ENCODE measurements around the gene MYO18A.
"Not testable (repeated sequence)": the region's sequence is repeated elsewhere in the genome, so short reads cannot be mapped to it uniquely, and the experiment has no call there.

The MYO18A gene, protein sequence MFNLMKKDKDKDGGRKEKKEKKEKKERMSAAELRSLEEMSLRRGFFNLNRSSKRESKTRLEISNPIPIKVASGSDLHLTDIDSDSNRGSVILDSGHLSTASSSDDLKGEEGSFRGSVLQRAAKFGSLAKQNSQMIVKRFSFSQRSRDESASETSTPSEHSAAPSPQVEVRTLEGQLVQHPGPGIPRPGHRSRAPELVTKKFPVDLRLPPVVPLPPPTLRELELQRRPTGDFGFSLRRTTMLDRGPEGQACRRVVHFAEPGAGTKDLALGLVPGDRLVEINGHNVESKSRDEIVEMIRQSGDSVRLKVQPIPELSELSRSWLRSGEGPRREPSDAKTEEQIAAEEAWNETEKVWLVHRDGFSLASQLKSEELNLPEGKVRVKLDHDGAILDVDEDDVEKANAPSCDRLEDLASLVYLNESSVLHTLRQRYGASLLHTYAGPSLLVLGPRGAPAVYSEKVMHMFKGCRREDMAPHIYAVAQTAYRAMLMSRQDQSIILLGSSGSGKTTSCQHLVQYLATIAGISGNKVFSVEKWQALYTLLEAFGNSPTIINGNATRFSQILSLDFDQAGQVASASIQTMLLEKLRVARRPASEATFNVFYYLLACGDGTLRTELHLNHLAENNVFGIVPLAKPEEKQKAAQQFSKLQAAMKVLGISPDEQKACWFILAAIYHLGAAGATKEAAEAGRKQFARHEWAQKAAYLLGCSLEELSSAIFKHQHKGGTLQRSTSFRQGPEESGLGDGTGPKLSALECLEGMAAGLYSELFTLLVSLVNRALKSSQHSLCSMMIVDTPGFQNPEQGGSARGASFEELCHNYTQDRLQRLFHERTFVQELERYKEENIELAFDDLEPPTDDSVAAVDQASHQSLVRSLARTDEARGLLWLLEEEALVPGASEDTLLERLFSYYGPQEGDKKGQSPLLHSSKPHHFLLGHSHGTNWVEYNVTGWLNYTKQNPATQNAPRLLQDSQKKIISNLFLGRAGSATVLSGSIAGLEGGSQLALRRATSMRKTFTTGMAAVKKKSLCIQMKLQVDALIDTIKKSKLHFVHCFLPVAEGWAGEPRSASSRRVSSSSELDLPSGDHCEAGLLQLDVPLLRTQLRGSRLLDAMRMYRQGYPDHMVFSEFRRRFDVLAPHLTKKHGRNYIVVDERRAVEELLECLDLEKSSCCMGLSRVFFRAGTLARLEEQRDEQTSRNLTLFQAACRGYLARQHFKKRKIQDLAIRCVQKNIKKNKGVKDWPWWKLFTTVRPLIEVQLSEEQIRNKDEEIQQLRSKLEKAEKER (N-terminal part only)

DNA sequence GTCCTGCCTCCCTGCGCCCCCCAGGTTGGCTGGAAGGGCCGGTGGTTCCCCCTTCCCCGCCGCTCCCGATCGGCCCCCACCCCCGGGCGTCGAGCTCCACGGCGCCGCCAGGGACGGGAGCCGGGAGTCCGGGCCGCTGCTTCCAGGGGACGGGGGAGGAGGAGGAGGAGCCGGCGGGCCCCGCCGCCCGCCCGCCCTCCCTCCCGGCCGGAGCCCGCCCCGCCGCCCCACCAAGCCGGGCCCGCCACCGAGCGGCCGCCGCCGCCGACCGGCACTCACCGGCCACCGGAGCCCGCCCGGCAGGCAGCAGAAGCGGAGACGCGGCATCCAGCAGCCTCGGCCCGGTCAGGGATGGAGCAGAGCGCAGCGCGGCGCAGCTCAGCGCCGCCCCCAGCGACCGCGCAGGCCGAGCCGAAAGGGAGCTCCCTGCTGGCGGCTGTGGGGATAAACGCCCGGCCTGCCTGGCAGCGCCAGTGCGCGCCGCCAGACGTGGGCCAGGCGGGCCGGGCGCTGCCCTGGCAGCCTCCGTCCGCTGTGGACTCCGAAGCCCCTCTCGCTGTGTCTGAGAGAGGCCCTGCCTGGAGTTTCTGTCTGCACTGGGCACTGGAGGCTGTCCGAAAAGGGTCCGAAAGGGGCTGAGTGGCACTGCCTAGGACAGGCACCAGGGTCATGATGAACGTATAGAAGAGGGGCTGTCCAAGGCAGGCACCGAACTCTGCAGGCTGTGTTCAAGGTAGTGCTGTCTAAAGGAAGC lies at the start of gene MYO18A:
Gene MYO18A, minus strand, starts transcription at position 365 of the 754 bp plus-strand sequence. CDS start 13,458 bp downstream, outside the sequence.
- DNase-seq, result peak; percentile 78

DNA sequence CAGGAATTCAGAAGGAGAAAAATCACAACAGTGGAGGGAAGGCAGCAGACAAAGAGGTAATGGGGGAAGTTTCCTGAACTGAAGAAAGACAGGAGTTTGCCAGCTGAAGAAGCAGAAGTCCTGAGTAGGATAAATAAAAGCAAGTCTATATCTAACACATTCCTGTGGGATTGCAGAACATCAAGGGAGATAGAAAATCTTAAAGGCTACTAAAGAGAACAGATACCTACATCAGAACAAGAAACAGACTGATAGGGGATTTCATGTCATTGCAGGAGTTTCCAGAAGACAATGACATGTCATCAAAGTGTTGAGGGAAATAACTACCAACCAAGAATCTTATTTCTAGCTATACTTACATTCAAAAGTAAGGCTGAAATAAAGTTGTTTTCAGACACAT lies 45.2 kb upstream of the MYO18A start:
- DNase-seq, result no peak

DNA sequence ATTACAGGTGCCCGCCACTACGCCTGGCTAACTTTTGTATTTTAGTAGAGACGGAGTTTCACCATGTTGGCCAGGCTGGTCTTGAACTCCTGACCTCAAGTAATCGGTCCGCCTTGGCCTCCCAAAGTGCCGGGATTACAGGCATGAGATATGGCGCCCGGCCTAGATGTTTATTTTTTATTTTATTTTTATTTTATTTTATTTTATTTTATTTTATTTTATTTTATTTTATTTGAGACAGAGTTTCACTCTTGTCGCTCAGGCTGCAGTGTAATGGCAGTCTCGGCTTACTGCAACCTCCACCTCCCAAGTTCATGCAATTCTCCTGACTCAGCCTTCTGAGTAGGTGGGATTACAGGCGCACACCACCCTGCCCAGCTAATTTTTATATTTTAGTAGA lies 41.1 kb upstream of the MYO18A start:
- DNase-seq, result not testable (repeated sequence)

DNA sequence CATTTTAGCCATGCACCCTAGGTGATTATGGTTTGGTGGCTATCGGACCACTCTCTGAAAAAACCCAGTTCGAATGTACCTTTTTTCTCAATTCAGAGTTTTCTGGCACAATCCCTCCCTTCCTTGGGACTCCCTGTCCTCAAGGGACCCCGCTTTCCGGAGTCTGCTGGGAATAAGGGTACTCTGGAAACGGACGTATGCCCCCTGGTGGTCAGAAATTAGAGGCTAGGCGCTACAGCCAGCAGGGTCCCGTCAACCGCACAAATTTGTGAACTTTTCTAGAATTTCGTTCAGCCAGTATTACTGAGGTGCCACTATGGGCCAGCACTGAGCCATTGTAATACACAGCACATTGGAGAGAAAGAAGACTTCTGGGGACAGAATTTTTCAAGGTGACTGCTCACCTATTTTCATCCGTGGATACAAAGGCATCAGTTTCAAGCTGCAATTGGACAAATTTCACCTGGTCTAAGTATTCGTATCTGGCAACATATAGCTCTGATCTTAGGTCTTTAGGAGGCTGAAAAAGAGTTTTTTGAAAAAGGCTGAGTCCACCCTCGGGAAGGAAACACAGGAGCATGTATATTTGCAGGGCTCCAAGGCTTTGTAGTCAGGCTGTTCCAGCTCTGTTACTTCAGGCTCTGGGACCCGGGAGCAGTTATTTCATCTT lies 39.3 kb upstream of the MYO18A start:
- peak; percentile 74 for DNase-seq

DNA sequence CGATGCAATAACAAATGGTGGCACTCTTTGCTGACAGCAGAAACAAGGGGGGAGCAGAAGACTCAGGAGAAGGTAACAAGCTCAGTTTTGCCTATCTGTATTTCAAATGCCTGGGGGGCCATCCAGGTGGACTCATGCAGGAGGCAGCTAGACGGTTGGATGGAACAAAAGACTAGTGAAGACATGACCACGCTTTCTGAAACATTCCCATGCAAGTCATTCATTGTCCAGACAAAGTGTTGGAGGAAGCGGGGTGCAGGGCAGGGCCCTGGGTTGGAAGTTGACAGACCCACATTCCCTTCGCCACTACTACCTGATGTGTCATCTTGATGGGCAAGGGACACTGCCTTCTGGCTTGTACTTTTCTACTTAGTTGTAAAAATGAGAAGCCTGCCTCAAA lies 36.7 kb upstream of the MYO18A start:
- no peak for DNase-seq

DNA sequence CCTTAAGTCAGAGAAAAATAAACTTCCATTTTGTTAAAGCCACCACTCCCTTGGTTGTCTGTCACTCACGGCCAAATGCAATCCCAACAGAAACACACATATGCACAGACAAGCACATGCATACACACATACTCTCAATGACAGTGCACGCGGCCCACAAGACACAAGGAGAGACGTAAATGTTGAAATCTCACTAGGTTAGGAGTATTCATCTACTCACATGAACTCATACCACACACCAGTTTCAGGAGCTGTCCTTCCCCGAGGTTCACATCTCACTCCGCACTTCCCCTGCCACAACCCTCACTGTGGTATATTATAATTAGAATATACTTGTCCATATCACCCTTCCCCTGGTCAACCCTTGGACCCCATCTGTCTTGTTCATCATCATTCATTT lies 36.0 kb upstream of the MYO18A start:
- DNase-seq, result no peak

DNA sequence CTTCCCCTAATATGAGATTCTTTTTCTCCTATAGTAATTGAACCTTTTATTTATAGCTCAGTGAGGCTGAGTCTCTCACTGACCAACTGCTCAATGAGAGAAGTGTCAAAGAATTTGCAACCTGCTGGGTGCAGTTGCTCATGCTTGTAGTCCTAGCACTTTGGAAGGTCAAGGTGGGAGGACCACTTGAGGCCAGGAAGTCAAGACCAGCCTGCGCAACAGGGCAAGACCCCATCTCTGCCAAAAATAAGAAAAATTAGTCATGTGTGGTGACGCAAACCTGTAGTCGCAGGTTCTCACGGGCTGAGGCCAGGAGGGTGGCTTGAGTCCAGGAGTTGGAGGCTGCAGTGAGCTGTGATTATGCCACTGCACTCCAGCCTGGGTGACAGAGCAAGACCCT lies 35.5 kb upstream of the MYO18A start:
- no peak for DNase-seq

DNA sequence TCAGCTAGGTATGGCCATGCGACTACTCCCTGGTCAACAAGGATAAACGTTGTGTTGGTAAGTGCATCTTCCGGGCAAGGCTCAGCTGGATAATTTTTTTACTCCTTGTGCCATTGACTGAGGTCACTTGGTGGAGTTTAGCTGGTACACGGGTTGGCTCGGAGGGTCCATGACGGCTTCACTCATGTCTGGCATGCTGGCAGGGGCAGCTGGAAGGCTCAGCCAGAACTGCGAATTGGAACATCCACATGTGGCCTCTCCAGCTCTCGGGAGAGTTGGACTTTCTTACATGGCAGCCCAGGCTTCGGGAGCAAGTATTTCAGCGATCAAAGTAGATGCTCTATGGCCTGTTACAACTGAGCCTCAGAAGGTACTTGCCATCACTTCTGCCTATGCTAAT lies 35.0 kb upstream of the MYO18A start:
- DNase-seq, result no peak

DNA sequence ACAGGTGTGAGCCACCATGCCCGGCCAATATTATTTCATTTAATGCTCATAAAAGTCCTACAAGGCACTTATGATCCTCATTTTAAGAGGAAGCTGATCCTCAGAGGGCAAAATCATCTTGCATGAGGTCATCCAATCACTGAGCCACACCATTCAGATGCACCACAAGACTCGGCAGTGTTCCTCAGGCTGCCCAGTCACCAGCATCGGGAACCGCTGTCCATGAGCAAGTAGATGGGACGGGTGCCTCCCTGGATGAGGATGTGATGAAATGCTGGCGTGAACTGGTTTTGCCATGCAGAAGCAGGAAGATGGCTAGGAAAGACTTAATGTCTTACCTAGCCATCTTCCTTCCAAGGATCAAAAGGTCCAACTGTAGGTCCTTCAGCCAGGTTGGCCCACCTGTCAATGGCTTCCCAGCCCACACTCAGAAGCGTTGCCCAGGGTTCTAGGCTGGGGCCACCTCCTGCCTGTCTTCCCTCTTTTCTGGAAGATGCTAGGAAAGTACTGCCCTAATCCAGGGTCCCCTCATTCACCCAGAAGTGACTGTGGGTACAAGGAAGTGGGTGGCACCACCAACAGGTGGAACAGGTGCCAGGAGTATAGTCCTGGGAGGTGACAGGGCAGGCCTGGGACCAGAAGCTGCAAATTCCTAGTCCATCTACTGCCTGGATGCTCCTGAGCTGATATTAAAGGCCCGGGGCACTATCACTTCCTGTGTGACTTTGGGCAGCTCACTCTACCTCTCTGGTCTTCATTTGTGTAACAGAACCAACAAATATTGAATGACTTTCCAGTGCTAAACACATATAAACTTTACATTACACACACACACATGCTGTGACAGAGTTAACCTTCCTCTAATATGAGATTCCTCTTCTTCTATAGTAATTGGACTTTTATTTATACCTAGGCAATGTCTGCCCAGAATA lies 34.3 kb upstream of the MYO18A start:
- DNase-seq, result no peak

DNA sequence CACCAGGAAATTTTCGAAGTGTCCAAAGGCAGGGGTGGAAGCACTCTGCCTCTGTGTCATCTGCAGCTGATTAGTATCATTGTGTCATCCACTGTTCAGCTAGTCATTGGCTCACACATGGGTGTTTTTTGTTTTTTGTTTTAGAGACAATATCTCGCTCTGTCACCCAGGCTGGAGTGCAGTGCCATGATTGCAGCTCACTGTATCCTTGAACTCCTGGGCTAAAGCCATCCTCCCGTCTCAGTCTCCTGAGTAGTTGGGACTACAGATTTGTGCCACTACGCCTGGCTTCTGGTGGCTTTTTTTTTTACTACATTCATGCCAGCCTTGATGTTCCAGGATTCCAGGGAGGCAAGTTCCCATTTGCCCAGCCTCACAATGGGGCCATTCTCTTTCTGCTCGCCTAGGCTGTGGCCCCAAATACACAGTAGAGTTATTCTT lies 32.5 kb upstream of the MYO18A start:
- DNase-seq, result no peak

DNA sequence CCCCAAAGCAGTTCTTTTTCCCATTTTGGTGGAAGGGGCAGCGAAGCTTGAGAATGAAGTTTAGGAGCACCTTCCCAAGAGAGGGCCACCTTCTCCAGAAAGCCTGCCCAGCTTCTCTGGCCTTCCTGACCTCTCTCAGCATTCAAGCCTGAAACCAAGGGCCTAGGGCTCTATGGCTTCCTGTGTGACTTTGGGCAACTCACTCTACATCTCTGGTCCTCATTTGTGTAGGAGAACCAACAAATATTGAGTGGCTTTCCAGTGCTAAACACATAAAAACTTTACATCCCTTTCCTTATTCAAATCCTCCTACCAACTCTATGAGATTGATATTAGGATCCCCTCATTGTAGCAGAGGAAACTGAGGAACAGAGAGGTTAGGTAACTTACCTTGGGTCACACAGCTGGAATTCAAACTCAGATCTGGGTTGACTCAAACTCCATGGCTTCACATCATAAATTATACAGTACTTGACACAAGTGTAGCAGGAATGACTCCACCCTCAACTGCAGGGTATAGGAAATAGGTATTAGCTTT lies 32.0 kb upstream of the MYO18A start:
- DNase-seq, result no peak

DNA sequence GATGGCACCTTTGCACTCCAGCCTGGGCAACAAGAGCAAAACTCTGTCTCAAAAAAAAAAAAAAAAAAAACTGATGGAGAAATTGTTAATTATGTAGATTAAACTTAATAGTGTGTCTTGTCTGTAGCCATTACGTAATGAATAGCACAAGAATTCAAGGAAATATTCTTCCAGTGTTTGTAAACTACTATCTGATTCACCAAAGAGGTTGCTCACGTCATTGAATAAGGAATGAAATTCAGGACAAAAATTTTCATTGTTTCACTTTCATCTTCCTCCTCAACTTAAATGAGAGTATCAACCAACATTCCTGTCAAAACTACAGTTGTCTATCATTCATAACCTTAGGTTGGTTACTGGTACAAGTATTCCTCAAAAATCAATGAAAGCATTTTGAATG lies 30.7 kb upstream of the MYO18A start:
- DNase-seq, result no peak

DNA sequence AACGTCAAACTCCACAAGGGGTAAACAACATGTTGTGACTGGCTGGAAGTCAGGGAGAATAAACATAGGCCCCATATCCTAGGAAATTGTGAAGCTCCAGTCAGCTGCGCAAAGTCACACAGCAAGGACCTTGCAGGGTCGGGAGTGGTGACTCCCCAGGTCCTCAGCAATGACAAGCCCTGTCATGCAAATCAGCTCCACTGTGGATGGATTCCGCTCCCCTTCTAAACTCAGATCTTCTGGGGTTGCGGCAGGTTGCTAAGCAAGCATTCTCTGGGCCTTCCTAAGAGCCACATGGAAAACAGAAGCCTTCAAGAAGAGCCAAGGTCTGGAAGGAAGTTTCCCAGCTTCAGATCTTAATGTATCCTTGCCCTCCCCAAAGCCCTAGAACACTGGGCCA lies 28.9 kb upstream of the MYO18A start:
- DNase-seq, result no peak

DNA sequence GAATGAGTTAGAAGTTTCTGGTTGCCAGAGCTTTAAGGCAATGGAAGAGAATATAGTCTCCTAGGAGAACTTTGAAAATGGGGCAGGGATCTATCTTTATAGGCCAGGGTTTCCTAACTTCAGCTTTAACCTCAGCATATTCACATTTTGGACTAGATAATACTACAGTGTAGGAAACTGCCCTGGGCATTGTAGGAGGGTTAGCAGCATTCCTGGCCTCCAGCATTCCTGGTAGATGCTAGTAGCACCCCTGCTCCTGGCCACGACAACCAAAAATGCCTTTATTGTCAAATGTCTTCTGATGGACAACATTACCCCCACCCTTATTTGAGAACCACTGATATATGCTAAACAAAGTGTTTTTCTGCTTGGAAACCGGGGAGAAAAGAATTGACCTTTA lies 27.8 kb upstream of the MYO18A start:
- DNase-seq, result no peak

DNA sequence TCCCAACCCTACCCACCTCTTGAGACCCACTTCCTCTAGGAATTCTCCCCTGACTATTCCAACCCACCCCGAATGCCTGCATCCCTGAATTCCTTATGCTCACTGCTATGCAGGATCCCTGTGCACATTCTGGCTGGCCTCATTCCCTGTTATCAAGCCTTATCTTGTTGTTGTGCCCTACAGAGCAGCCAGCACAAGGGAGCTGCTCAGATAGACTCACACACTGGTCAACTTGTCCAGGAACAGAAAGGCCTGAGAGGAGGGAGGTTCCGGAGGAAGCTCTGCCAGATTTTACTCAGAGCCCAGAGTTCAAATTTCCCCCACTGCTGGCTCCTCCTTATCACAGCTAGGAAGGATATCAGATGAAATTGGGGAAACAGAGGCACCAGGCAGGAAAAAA lies 24.8 kb upstream of the MYO18A start:
- no peak for DNase-seq

DNA sequence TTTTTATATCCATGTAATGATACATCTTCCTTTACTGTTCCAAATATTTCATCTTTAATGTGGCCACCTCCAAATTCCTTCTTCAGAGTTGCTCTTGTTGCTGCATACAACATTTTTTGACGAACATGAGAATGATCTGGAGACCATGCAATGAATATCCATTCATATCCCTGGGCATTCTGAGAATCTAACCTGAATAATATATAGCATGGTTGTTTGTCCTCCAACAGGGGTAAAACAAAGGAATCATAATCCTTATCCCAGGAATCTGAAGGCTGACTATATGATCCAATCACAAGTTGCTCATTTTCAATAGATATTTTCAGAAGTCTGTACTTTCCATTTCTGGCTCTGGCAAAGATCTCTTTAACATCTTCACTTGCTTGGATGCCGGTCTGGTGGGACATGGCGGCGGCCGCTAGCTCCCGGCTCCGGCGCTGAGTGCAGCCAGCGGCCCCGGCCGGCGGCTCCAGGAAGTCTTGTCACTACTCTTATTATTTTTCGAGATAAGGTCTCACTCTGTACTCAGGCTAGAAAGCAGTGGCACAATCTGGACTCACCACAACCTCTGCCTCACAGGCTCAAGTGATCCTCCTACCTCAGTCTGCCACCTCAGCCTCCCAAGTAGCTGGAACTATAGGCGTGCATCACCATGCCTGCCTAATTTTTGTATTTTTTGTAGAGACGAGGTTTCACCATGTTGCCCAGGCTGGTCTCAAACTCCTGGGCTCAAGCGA lies 24.0 kb upstream of the MYO18A start:
- DNase-seq, result not testable (repeated sequence)

DNA sequence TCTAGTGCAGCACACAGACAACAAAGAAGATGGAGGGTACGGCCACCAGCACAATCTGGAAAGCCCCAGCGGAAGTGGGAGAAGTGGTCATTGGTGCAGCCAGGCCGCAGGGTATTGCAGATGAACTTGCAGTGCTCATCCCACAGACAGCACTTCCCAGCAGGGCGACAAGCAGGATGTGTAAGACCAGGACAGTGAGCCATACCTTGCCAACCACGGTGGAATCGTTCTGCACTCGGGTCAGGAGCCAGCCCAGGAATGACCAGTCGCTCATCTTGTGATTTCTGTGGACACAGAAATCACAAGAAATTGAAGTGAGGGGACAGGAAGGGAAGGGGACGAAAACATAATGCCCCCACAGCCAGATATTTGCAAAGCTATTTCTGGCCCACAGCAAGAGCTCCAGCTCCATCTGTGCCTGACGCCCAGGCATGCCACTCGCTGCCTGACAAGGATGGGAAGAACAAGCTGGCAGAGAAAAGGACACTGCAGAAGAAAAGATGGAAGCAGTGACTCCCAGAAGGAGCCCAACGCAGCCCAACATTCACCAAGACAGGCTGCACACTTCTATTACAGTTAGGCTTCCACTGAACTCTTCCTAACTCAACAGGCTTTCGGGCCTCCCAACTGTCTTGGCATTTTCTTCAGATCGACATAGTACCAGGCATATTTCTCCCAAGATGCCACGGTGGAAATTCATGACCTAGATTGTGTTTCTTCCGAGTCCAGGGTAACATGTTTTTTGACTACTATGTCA lies 17.5 kb upstream of the MYO18A start:
- no peak for DNase-seq

DNA sequence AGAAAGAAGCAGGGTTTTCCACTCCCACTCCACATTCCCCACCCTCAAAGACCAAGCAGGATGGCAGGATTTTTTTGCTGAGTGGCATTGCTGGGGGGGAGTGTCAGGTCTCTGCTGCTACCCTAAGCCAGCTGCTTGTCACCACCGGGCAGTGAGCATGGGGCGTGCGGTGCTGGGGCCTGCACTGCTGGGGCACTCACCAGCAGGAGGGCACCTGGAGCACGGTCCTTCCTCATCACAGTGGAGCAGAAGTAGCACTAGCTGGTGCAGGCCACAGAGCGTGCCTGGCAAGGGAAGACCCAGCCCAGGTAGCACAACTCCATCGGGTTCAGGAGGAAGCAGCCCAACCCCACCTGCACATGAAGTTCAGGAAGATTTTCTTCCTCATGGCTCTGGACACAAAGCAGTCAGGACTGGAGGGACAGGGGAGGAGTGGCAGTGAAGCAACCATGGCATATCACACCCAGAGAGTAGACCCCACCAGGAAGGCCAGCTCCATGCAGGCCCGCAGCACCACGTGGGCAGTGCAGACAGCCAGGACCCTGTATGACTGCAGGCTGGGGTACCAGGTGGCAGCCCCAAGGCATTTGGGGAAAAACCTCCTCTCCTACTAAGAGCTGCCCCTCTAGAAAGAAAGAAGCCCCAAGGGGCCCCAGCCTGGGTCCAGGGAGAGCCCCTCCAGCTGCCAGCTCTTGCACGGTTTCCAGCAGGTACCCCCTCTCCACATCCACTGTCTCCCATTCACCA lies 16.7 kb upstream of the MYO18A start:
- no peak for DNase-seq

All from NCI-H345 (cell line).